Choroid plexus epithelial cell (primary cell): ENCODE data around the gene C16orf78.

ENCODE experiments used
- DNase-seq: peaks from one replicate; pipeline ENCODE4 v3.0.0-alpha.2; 2010; ENCODE audit warnings: low read depth
- H3K4me3 ChIP-seq: 2 replicates; pipeline ENCODE4 v1.5.1; 2011; ENCODE audit warnings: low read depth, mild to moderate bottlenecking, control low read depth, low read length, moderate library complexity
- TF ChIP-seq, protein P1 (sequence below): conservative IDR thresholded peaks from 2 replicates; pipeline ENCODE4 v1.5.1; 2011; ENCODE audit warnings: low read depth, mild to moderate bottlenecking, control low read depth, inconsistent platforms, low read length, moderate library complexity

C16orf78 gene

DNA sequence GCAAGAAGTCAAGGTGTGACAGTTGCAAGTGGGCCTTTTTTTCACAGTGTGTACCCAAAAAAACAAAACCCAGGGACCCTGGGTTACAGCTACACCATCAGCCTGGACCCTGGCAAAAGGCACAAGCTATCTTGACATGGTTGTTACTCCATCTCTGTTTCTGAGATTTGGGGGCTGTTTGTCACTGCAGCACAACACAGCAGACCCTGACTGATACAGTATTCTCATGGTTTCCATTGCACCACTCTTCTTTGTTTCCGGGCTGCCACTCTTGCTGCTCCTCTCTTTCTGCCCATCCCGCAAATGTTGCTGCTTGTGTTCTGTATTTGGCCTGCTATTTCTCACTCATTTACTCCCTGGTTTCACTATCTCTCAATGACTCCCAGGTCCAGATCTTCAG lies 55.2 kb downstream of the C16orf78 start:
- H3K4me3 ChIP-seq: no peak overlapping the region
- TF ChIP-seq, protein P1, sequence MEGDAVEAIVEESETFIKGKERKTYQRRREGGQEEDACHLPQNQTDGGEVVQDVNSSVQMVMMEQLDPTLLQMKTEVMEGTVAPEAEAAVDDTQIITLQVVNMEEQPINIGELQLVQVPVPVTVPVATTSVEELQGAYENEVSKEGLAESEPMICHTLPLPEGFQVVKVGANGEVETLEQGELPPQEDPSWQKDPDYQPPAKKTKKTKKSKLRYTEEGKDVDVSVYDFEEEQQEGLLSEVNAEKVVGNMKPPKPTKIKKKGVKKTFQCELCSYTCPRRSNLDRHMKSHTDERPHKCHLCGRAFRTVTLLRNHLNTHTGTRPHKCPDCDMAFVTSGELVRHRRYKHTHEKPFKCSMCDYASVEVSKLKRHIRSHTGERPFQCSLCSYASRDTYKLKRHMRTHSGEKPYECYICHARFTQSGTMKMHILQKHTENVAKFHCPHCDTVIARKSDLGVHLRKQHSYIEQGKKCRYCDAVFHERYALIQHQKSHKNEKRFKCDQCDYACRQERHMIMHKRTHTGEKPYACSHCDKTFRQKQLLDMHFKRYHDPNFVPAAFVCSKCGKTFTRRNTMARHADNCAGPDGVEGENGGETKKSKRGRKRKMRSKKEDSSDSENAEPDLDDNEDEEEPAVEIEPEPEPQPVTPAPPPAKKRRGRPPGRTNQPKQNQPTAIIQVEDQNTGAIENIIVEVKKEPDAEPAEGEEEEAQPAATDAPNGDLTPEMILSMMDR: no peak
- DNase-seq: no peak

DNA sequence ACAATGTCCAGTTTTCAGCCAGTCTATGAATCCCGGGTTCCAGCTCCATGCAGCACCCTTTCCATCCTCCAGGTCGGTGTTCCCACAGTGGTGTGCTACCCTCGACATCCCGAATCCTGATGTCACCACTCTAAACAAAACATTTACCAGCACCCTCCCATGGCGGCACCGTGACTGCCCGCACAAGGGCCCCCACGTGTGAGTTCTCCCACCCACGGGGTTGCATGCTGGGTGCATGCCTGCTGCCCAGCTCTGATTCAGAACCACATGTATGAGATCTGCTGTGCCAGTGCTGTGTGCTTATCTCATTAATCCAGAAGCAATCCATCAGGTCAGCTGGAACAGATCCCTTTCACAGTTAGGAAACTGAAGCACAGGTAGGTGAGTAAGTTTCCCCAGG lies 57.4 kb downstream of the C16orf78 start:
- H3K4me3 ChIP-seq: no peak overlapping the region
- TF ChIP-seq, protein P1: no peak
- DNase-seq: no peak

DNA sequence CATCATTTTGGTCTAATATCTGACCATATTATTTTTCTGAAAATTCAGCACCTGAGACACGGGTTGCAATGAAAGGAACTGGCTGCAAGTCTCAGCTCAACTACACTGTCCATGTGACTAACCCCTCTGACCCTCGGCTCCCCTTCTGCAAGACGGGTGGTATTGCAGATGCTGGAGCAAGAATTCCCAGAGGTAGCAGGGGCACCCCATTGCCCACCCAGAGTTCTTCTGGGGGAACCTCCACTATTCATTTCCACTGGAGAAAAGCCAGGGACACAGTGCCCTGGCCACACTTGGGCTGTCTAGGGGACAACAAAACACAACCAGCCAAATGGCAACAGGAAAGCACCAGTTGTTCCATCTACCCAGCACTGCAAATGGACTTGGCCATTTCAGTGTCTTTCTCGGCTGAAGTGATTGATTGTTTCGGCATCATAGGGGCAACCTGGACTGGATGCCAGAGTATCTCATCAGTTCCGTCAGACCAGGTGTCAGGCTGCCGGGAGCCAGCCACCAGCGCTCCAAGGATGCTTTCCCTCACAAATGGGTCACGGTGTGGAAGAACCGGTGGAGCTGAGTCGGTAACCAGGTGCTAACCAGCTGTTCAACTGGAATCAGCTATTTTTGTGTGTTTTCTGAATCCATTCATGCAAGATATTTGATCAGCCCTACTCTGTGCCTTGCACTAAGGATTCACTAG lies 58.1 kb downstream of the C16orf78 start:
- TF ChIP-seq, protein P1: no peak
- H3K4me3 ChIP-seq: no peak overlapping the region
- DNase-seq: no peak

DNA sequence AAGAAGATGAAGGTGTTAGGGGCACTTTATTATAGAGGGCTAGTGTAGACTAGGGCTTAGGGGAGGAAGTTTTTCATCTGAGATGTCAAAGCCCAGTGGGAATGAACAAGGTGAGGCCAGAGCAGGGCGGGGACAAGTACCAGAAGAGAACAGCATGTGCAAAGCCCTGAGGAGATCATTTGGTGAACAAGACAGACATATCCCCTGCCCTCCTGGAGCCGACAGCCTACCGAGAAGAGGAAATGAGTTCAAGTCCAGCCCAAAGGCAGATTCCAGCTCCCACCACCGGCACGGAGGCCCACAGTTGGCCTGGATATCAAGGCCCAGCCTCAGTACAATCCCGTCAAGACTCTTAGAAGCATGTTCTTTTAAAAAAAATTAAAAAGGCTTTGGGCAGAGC lies 61.1 kb downstream of the C16orf78 start:
- TF ChIP-seq, protein P1: no peak
- DNase-seq: no peak

DNA sequence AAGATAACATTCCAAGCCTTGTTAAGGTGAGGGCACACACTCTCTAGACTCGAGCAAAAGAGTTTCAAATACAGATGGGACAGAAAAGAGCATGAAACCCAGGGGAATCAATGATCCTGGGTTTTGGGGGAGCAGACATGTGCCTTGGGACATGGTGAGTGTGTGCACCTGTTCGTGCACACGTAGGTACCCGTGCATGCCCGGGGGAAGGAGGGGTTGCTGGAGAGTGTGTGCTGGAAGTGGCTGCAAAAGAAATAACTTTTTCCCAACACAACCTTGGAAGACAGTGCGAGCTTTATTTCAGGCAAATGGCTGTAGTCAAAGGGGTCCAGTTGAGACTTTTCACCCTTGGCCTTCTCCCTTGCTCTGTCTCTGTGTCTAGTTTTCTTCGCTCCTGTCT lies 62.6 kb downstream of the C16orf78 start:
- TF ChIP-seq, protein P1: no peak
- H3K4me3 ChIP-seq: no peak overlapping the region
- no peak for DNase-seq

More for the DNA sequence above, 61.1 kb downstream of the C16orf78 start:
- H3K4me3 ChIP-seq: no peak overlapping the region

DNA sequence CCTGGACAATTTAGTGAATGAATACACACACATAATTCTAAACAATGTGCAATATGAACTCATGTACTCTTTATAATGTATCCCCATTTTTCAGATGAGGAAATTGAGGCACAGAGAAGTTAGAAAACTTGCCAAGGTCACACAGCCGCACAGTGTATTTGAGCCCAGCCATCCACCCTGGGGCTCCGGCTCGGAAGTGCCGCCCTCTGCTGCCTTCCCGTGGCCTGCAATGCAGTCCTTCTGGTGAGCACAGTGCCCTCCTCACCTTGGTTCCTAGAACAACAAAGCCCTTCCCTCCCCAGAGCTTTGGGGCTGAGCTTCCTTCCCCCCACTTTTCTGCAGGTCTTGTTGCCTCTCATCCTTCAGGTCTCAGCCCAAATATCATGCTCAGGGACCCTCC lies 63.7 kb downstream of the C16orf78 start:
- no peak overlapping the region for H3K4me3 ChIP-seq
- TF ChIP-seq, protein P1: no peak
- no peak for DNase-seq

DNA sequence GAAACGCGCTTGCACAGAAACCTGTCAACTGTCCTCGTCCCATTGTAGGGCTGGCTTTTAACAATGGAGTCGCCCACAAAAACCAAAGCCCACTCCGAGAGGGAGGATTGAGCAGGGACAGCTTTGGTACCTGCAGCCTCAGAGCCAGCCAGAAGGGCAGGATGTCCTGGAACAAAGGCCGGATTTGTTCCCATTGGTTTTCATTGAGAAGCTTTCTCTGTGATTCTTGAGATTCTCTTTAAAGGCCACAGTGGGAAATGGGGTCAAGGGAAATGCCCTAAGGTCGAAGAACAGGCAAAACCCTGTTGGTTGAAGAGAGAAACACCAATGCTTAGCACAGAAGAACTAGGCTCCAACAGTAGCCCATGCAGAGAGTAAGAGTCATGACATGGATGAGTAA lies 65.4 kb downstream of the C16orf78 start:
- TF ChIP-seq, protein P1: no peak
- DNase-seq: no peak
- H3K4me3 ChIP-seq: no peak overlapping the region
